Fibroblast of skin of left biceps (primary cell): ENCODE data around the gene AIP.
A peak's percentile ranks its signal among the peaks of the same experiment; 100 is the strongest.

Experiments used
- DNase-seq, 2 experiments: peaks; one replicate each; pipeline ENCODE4 v3.0.0-alpha.2; 2013; ENCODE audit warnings: low read depth in 2 of 2

Gene AIP

GRCh38 chr11:67482827-67483798 is at the start of gene AIP:
TSS of gene AIP (plus strand) at chr11:67483026. CDS start at chr11:67483159, 133 bp downstream.
- DNase-seq, result peak; percentile 93 to 94

GRCh38 chr11:67433536-67434394 is 49.1 kb upstream of the AIP start:
- DNase-seq, result no peak

- DNase-seq, result no peak
Measured at GRCh38 chr11:67434395-67434881, 48.4 kb upstream of the AIP start.

- DNase-seq, result no peak
Measured at GRCh38 chr11:67435031-67435726, 47.6 kb upstream of the AIP start.

- DNase-seq, result no peak
Measured at GRCh38 chr11:67435727-67436458, 46.9 kb upstream of the AIP start.

- no peak for DNase-seq
Measured at GRCh38 chr11:67436459-67437081, 46.3 kb upstream of the AIP start.

- DNase-seq, result no peak
Measured at GRCh38 chr11:67437082-67437808, 45.6 kb upstream of the AIP start, which contains the start of gene PTPRCAP. TSS of gene PTPRCAP (minus strand) at chr11:67437682. CDS start at chr11:67437619, 63 bp downstream.

GRCh38 chr11:67437809-67438157 is 45.0 kb upstream of the AIP start:
- no peak for DNase-seq

GRCh38 chr11:67438158-67438902 is 44.5 kb upstream of the AIP start:
- no peak for DNase-seq

GRCh38 chr11:67439321-67440228 is 43.3 kb upstream of the AIP start:
- no peak for DNase-seq

- DNase-seq, result no peak
Measured at GRCh38 chr11:67440229-67441097, 42.4 kb upstream of the AIP start.

- DNase-seq, result no peak
Measured at GRCh38 chr11:67441098-67441563, 41.7 kb upstream of the AIP start.

GRCh38 chr11:67441731-67442351 is 41.0 kb upstream of the AIP start:
- DNase-seq, result no peak

GRCh38 chr11:67442504-67443404 is 40.1 kb upstream of the AIP start:
- DNase-seq, result no peak

GRCh38 chr11:67445515-67445914 is 37.3 kb upstream of the AIP start:
- DNase-seq, result no peak
